Left ventricle myocardium superior (tissue), 1 donor: ENCODE results near the gene GABBR2. TPM values are rescaled to one million over a fixed set of nuclear protein-coding genes. Genes with fewer than 3 reads are reported as not detected.
"Not testable (repeated sequence)": the region's sequence is repeated elsewhere in the genome, so short reads cannot be mapped to it uniquely, and the experiment has no call there.

Source experiments
- ATAC-seq: fragments of 200-7000 bp; cut with Tn5 transposase; one replicate; pipeline ENCODE4 v1.9.1; 2020; ENCODE audit warnings: mild to moderate bottlenecking, moderate library complexity
- DNase-seq: peaks from one replicate; pipeline ENCODE4 v3.0.0-alpha.2; 2020
- intact Hi-C: fragments of 100-400 bp; cut with micrococcal nuclease; formaldehyde crosslinking; loops from one replicate; pipeline ENCODE4 v1.11.0; 2022
- total RNA-seq: library from RNA; stranded (reverse); fragmentation: NEBNext Ultra II Directional; extraction: Animal tissue kit (Norgen Biotek cat#: 25700); gene quantifications from one replicate; pipeline ENCODE4 v1.2.1, GENCODE V29; 2021
- donor health status: DM: no; HTN: yes; CAD: no; lungs with severe emphysema.

GABBR2 gene
- total RNA-seq, 1 donor from 2014 or later: 0.62 TPM

GRCh38 chr9:98479449-98479848 is 229.3 kb downstream of the GABBR2 start:
- ATAC-seq: no peak
- intact Hi-C loops: no loop called here
- no peak for DNase-seq

- ATAC-seq: peak; percentile 98
- intact Hi-C loops: no loop called here
- no peak for DNase-seq
Observed at GRCh38 chr9:98477884-98478283, 230.9 kb downstream of the GABBR2 start.

GRCh38 chr9:98472216-98472615 is 236.5 kb downstream of the GABBR2 start:
- ATAC-seq (no peak), DNase-seq (no peak)
- intact Hi-C loops: no loop called here

- DNase-seq (no peak), ATAC-seq (no peak)
- intact Hi-C loops: no loop called here
Observed at GRCh38 chr9:98471185-98471584, 237.6 kb downstream of the GABBR2 start.

- DNase-seq: no peak
- intact Hi-C loops: no loop called here
Observed at GRCh38 chr9:98468567-98469239, 240.0 kb downstream of the GABBR2 start.

GRCh38 chr9:98465799-98466198 is 242.9 kb downstream of the GABBR2 start:
- DNase-seq (no peak), ATAC-seq (no peak)
- intact Hi-C loops: no loop called here

More at GRCh38 chr9:98468567-98469239, 240.0 kb downstream of the GABBR2 start:
- no peak for ATAC-seq

GRCh38 chr9:98464156-98464690 is 244.5 kb downstream of the GABBR2 start:
- DNase-seq, intact Hi-C loops, ATAC-seq: not testable (repeated sequence)

- intact Hi-C loops: no loop called here
- no peak for ATAC-seq
- DNase-seq: no peak
Observed at GRCh38 chr9:98462310-98462709, 246.4 kb downstream of the GABBR2 start.

GRCh38 chr9:98460704-98461103 is 248.0 kb downstream of the GABBR2 start:
- DNase-seq (no peak), ATAC-seq (no peak)
- intact Hi-C loops: no loop called here

GRCh38 chr9:98457726-98458370 is 250.9 kb downstream of the GABBR2 start:
- no peak for DNase-seq
- intact Hi-C loops: no loop called here
- no peak for ATAC-seq

GRCh38 chr9:98456156-98456613 is 252.6 kb downstream of the GABBR2 start:
- ATAC-seq (no peak), DNase-seq (no peak)
- intact Hi-C loops: no loop called here

GRCh38 chr9:98455256-98456155 is 253.2 kb downstream of the GABBR2 start:
- ATAC-seq: no peak
- intact Hi-C loops: no loop called here
- no peak for DNase-seq

- intact Hi-C loops: no loop called here
- DNase-seq (no peak), ATAC-seq (no peak)
Observed at GRCh38 chr9:98453589-98454311, 255.0 kb downstream of the GABBR2 start.

- DNase-seq (no peak), ATAC-seq (no peak)
- intact Hi-C loops: no loop called here
Observed at GRCh38 chr9:98451576-98451975, 257.2 kb downstream of the GABBR2 start.

- intact Hi-C loops: no loop called here
- no peak for ATAC-seq
- DNase-seq: no peak
Observed at GRCh38 chr9:98450496-98450895, 258.2 kb downstream of the GABBR2 start.

- DNase-seq: no peak
- ATAC-seq: no peak
- intact Hi-C loops: no loop called here
Observed at GRCh38 chr9:98449871-98450270, 258.9 kb downstream of the GABBR2 start.

- ATAC-seq: no peak
- intact Hi-C loops: no loop called here
- no peak for DNase-seq
Observed at GRCh38 chr9:98445576-98445975, 263.2 kb downstream of the GABBR2 start.

- no peak for DNase-seq
- intact Hi-C loops: no loop called here
- ATAC-seq: no peak
Observed at GRCh38 chr9:98444601-98445000, 264.1 kb downstream of the GABBR2 start.

GRCh38 chr9:98442541-98442940 is 266.2 kb downstream of the GABBR2 start:
- intact Hi-C loops: no loop called here
- DNase-seq (no peak), ATAC-seq (no peak)
